ENCODE results near the gene C1orf94. TPM values are rescaled to one million over a fixed set of nuclear protein-coding genes. Genes with fewer than 3 reads are reported as not detected.

Gene C1orf94
- total RNA-seq, 1 experiment from 2014 or later, result 6.0 TPM

DNA sequence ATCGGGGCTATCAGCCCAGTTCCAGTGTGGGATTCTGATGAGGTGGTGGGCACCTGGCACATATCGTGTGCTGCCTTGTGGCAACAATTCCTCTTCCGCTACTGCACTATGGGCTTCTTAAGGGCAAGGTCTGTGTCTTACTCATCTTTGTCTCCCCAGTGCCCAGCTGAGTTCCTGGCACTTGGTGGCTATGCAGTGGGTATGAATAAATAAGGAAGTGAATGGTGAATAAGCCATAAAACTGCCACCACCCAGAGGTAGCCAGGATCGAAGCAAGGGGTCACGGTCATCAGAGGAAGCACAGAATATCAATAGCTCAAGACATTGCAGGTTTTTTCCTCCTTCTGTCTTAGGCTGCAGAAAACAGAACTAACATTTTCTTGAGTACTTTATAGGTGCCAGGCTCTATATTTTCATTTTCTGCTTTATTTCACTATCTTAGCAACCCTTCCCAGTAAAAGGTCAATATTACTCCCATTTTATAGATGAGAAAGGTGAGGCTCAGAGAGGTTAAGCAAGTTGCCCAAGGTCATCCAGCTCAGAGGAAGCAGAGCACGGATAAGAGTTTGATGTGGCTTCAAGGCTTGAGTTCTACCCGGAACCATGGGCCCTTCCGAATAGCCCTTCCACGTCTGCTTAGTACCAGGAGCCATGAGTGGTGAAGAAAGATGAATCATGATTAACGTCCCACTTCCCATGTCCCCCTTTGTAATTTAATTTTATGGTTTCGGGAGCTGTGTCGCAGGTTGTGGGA lies 10.2 kb downstream of the C1orf94 start:
- ATAC-seq (no peak), DNase-seq (ENCODE audit: low spot score) (no peak)
- peaks cover 52% of the 10 kb centered on the region for H3K4me1 Mint-ChIP-seq
- H3K9me3 Mint-ChIP-seq, result peaks cover 17% of the 10 kb centered on the region
- CTCF ChIA-PET, result interaction anchor here (2.0 to 3.9 kb wide), 3 partner anchors 9 to 23 kb away, joined by 13 to 33 read pairs (median 29); partner anchors contain the start of genes C1orf94 and CSMD2
- no peak overlapping the region for H3K27ac Mint-ChIP-seq
- no peak overlapping the region for H3K4me3 Mint-ChIP-seq
- POLR2A ChIA-PET, result interaction anchor here (2.9 kb wide), 1 partner anchor 10 kb away, joined by 14 read pairs; the partner anchor contains the start of gene C1orf94
- H3K27me3 Mint-ChIP-seq (ENCODE audit: low read depth), result peaks cover 33% of the 10 kb centered on the region
- peaks cover 20% of the 10 kb centered on the region for H3K36me3 Mint-ChIP-seq
- TF ChIP-seq MLX (CRISPR knock-in tag; IDR thresholded peaks at IDR 0.05) (no peak), ARID4B (CRISPR knock-in tag; IDR thresholded peaks at IDR 0.05; ENCODE audit: borderline replicate concordance) (no peak), NR2C2 (CRISPR knock-in tag; IDR thresholded peaks at IDR 0.05) (no peak), ZNF219 (CRISPR knock-in tag; IDR thresholded peaks at IDR 0.05; ENCODE audit: borderline replicate concordance) (no peak), CREB1 (CRISPR knock-in tag; IDR thresholded peaks at IDR 0.05) (no peak), ATF1 (CRISPR knock-in tag; IDR thresholded peaks at IDR 0.05) (no peak), OVOL2 (CRISPR knock-in tag; IDR thresholded peaks at IDR 0.05; ENCODE audit: borderline replicate concordance) (no peak), ZNF263 (CRISPR knock-in tag; IDR thresholded peaks at IDR 0.05; ENCODE audit: low read depth) (no peak), USF2 (CRISPR knock-in tag; IDR thresholded peaks at IDR 0.05) (no peak), ZBTB21 (CRISPR knock-in tag; IDR thresholded peaks at IDR 0.05; ENCODE audit: borderline replicate concordance) (no peak), RELA (CRISPR knock-in tag; IDR thresholded peaks at IDR 0.05; ENCODE audit: borderline replicate concordance) (no peak), SOX15 (CRISPR knock-in tag; IDR thresholded peaks at IDR 0.05) (no peak)
- TF ChIP-seq, protein P1, sequence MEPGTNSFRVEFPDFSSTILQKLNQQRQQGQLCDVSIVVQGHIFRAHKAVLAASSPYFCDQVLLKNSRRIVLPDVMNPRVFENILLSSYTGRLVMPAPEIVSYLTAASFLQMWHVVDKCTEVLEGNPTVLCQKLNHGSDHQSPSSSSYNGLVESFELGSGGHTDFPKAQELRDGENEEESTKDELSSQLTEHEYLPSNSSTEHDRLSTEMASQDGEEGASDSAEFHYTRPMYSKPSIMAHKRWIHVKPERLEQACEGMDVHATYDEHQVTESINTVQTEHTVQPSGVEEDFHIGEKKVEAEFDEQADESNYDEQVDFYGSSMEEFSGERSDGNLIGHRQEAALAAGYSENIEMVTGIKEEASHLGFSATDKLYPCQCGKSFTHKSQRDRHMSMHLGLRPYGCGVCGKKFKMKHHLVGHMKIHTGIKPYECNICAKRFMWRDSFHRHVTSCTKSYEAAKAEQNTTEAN (CRISPR knock-in tag; IDR thresholded peaks at IDR 0.05), result no peak
- TF ChIP-seq, protein P2, sequence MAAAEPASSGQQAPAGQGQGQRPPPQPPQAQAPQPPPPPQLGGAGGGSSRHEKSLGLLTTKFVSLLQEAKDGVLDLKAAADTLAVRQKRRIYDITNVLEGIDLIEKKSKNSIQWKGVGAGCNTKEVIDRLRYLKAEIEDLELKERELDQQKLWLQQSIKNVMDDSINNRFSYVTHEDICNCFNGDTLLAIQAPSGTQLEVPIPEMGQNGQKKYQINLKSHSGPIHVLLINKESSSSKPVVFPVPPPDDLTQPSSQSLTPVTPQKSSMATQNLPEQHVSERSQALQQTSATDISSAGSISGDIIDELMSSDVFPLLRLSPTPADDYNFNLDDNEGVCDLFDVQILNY (CRISPR knock-in tag; IDR thresholded peaks at IDR 0.05), result no peak
- TF ChIP-seq, protein P3, sequence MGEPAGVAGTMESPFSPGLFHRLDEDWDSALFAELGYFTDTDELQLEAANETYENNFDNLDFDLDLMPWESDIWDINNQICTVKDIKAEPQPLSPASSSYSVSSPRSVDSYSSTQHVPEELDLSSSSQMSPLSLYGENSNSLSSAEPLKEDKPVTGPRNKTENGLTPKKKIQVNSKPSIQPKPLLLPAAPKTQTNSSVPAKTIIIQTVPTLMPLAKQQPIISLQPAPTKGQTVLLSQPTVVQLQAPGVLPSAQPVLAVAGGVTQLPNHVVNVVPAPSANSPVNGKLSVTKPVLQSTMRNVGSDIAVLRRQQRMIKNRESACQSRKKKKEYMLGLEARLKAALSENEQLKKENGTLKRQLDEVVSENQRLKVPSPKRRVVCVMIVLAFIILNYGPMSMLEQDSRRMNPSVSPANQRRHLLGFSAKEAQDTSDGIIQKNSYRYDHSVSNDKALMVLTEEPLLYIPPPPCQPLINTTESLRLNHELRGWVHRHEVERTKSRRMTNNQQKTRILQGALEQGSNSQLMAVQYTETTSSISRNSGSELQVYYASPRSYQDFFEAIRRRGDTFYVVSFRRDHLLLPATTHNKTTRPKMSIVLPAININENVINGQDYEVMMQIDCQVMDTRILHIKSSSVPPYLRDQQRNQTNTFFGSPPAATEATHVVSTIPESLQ (CRISPR knock-in tag; IDR thresholded peaks at IDR 0.05), result no peak
- TF ChIP-seq, protein P4, sequence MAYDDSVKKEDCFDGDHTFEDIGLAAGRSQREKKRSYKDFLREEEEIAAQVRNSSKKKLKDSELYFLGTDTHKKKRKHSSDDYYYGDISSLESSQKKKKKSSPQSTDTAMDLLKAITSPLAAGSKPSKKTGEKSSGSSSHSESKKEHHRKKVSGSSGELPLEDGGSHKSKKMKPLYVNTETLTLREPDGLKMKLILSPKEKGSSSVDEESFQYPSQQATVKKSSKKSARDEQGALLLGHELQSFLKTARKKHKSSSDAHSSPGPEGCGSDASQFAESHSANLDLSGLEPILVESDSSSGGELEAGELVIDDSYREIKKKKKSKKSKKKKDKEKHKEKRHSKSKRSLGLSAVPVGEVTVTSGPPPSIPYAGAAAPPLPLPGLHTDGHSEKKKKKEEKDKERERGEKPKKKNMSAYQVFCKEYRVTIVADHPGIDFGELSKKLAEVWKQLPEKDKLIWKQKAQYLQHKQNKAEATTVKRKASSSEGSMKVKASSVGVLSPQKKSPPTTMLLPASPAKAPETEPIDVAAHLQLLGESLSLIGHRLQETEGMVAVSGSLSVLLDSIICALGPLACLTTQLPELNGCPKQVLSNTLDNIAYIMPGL (CRISPR knock-in tag; IDR thresholded peaks at IDR 0.05), result no peak

All from WTC11 (cell line).